H1 (cell line): ENCODE results near the gene C1orf21. TPM values are rescaled to one million over a fixed set of nuclear protein-coding genes. Genes with fewer than 3 reads are reported as not detected.

Source experiments
- CTCF ChIA-PET: fragments of 300-600 bp; sonication (Branson Sonifier 250); formaldehyde crosslinking; loops from one replicate; lab custom pipeline; 2021; ENCODE audit not compliant: partially characterized antibody; lab: Charles Lee
- POLR2A ChIA-PET: fragments of 300-600 bp; sonication (Branson Sonifier 250); formaldehyde crosslinking; loops from one replicate; lab custom pipeline; 2021; ENCODE audit warnings: inconsistent platforms; ENCODE audit not compliant: partially characterized antibody; lab: Charles Lee
- DNase-seq, 2 experiments: peaks; one replicate each; pipeline versions ENCODE4 v3.0.0 to v3.0.0-alpha.2; 2010 to 2022; ENCODE audit warnings: low spot score in 2 of 2, low read depth in 1 of 2, mixed read lengths in 1 of 2
- FAIRE-seq: peaks from 2 replicates; lab custom pipeline; 2011; peaks lifted over from hg19 to GRCh38; lab: Jason Lieb, UNC
- H2AFZ ChIP-seq: 2 replicates; pipeline ENCODE4 v1.8.1; 2012; ENCODE audit warnings: low read length, inconsistent platforms
- H2AK5ac ChIP-seq: 2 replicates; pipeline ENCODE4 v1.6.1; 2013; ENCODE audit warnings: low read depth, low read length
- H2BK120ac ChIP-seq: replicated peaks from 2 replicates; pipeline ENCODE3; 2013; ENCODE audit warnings: low read depth, low read length, inconsistent platforms
- H2BK12ac ChIP-seq: 2 replicates; pipeline ENCODE4 v1.6.1; 2013; ENCODE audit warnings: low read depth, low read length
- H2BK15ac ChIP-seq: 2 replicates; pipeline ENCODE4 v1.6.1; 2013; ENCODE audit warnings: low read length
- H2BK20ac ChIP-seq: 2 replicates; pipeline ENCODE4 v1.6.1; 2013; ENCODE audit warnings: low read length
- H2BK5ac ChIP-seq: 2 replicates; pipeline ENCODE4 v1.6.1; 2013; ENCODE audit warnings: low read depth, low read length
- H3K14ac ChIP-seq: 2 replicates; pipeline ENCODE4 v1.6.1; 2013; ENCODE audit warnings: inconsistent platforms; ENCODE audit not compliant: insufficient read length
- H3K18ac ChIP-seq: 2 replicates; pipeline ENCODE4 v1.6.1; 2013; ENCODE audit warnings: low read length; ENCODE audit errors: extremely low read depth
- H3K23ac ChIP-seq: 2 replicates; pipeline ENCODE4 v1.6.1; 2013; ENCODE audit warnings: inconsistent platforms; ENCODE audit not compliant: insufficient read length
- H3K23me2 ChIP-seq: 2 replicates; pipeline ENCODE4 v1.6.1; 2013; ENCODE audit warnings: low read depth, low read length
- H3K27ac ChIP-seq: 2 replicates; pipeline ENCODE4 v1.6.1; 2011; ENCODE audit warnings: low read depth, low read length, inconsistent platforms
- H3K27me3 ChIP-seq, 4 experiments: replicated peaks in 1 of 4; 1 replicate in 1 of 4; 2 replicates in 3 of 4; pipeline versions ENCODE4 v1.6.1 to v1.8.1; 2011 to 2013; ENCODE audit warnings: low read length in 3 of 4, mild to moderate bottlenecking in 3 of 4, inconsistent platforms in 2 of 4, mixed read lengths in 2 of 4, moderate library complexity in 1 of 4; ENCODE audit not compliant: control insufficient read depth in 3 of 4, insufficient read depth in 3 of 4; ENCODE audit errors: extremely low read depth in 1 of 4
- H3K36me3 ChIP-seq, 4 experiments: 2 replicates each; pipeline versions ENCODE4 v1.6.1 to v1.8.1; 2011 to 2013; ENCODE audit warnings: mild to moderate bottlenecking in 4 of 4, low read length in 3 of 4, moderate library complexity in 2 of 4, control low read depth in 1 of 4, inconsistent platforms in 1 of 4; ENCODE audit not compliant: insufficient read depth in 4 of 4, control insufficient read depth in 2 of 4
- H3K4ac ChIP-seq: replicated peaks from 2 replicates; pipeline ENCODE3; 2013; ENCODE audit warnings: low read length, low read depth, mixed read lengths, inconsistent platforms; ENCODE audit not compliant: insufficient read length
- H3K4me1 ChIP-seq, 4 experiments: replicated peaks in 1 of 4; 1 replicate in 1 of 4; 2 replicates in 3 of 4; pipeline versions ENCODE4 v1.6.1 to v1.8.1; 2011 to 2013; ENCODE audit warnings: low read length in 3 of 4, inconsistent platforms in 2 of 4, mixed read lengths in 1 of 4; ENCODE audit not compliant: insufficient read depth in 4 of 4, control insufficient read depth in 3 of 4
- H3K4me2 ChIP-seq, 2 experiments: 2 replicates each; pipeline versions ENCODE4 v1.6.1 to v1.8.1; 2011 to 2013; ENCODE audit warnings: low read depth in 2 of 2, low read length in 2 of 2, control low read depth in 1 of 2, inconsistent platforms in 1 of 2, mild to moderate bottlenecking in 1 of 2; ENCODE audit not compliant: insufficient read depth in 1 of 2
- H3K4me3 ChIP-seq, 4 experiments: fragments of 200-600, 300-600 bp in 1 of 4; sonication (generic), shearing (Covaris generic), sonication (Bioruptor Twin) in 1 of 4; 2 replicates each; pipeline versions ENCODE4 v1.5.1 to v1.8.1; 2011 to 2016; ENCODE audit warnings: low read length in 4 of 4, low read depth in 3 of 4, control low read depth in 2 of 4, inconsistent platforms in 2 of 4, mild to moderate bottlenecking in 2 of 4, mixed read lengths in 1 of 4, moderate library complexity in 1 of 4; ENCODE audit not compliant: insufficient read depth in 2 of 4; ENCODE audit errors: extremely low read depth in 1 of 4
- H3K56ac ChIP-seq: replicated peaks from 2 replicates; pipeline ENCODE3; 2013; ENCODE audit warnings: low read depth, mild to moderate bottlenecking, mixed read lengths, low read length, inconsistent platforms; ENCODE audit not compliant: insufficient read length
- H3K79me1 ChIP-seq: 2 replicates; pipeline ENCODE4 v1.6.1; 2013; ENCODE audit warnings: low read depth, low read length, control low read depth
- H3K79me2 ChIP-seq, 2 experiments: 2 replicates each; pipeline versions ENCODE4 v1.6.1 to v1.8.1; 2012 to 2013; ENCODE audit warnings: low read length in 2 of 2, mild to moderate bottlenecking in 2 of 2, inconsistent platforms in 1 of 2; ENCODE audit not compliant: insufficient read depth in 2 of 2, control insufficient read depth in 1 of 2
- H3K9ac ChIP-seq, 4 experiments: replicated peaks in 1 of 4; 1 replicate in 1 of 4; 2 replicates in 3 of 4; pipeline versions ENCODE4 v1.6.1 to v1.8.1; 2011 to 2013; ENCODE audit warnings: low read depth in 3 of 4, low read length in 3 of 4, control low read depth in 2 of 4, mild to moderate bottlenecking in 2 of 4, moderate library complexity in 2 of 4, inconsistent platforms in 1 of 4; ENCODE audit errors: extremely low read depth in 1 of 4
- H3K9me3 ChIP-seq, 2 experiments: 2 replicates each; pipeline versions ENCODE4 v1.6.1 to v1.8.1; 2012 to 2013; ENCODE audit warnings: mild to moderate bottlenecking in 2 of 2, moderate library complexity in 2 of 2, control low read depth in 1 of 2, inconsistent platforms in 1 of 2, low read depth in 1 of 2, low read length in 1 of 2, mixed read lengths in 1 of 2; ENCODE audit not compliant: insufficient read depth in 2 of 2
- H4K20me1 ChIP-seq, 2 experiments: replicated peaks in 1 of 2; 2 replicates each; pipeline versions ENCODE3 to v1.8.1; 2011 to 2013; ENCODE audit warnings: inconsistent platforms in 2 of 2, low read length in 2 of 2, mild to moderate bottlenecking in 1 of 2; ENCODE audit not compliant: insufficient read depth in 2 of 2, control insufficient read depth in 1 of 2
- H4K5ac ChIP-seq: 2 replicates; pipeline ENCODE4 v1.6.1; 2013; ENCODE audit warnings: low read length, low read depth, mixed read lengths, inconsistent platforms; ENCODE audit not compliant: insufficient read length
- H4K8ac ChIP-seq: 2 replicates; pipeline ENCODE4 v1.8.0; 2013; ENCODE audit warnings: mild to moderate bottlenecking, moderate library complexity, low read length, inconsistent platforms; ENCODE audit not compliant: insufficient read depth; ENCODE audit errors: extremely low read depth
- H4K91ac ChIP-seq: replicated peaks from 2 replicates; pipeline ENCODE3; 2013; ENCODE audit warnings: low read length, mixed read lengths, inconsistent platforms; ENCODE audit not compliant: insufficient read length
- CHD1 ChIP-seq: IDR thresholded peaks from 2 replicates; pipeline ENCODE4 v1.6.1; 2012; ENCODE audit warnings: low read depth, low read length, improper control_type of control experiment
- CREB1 ChIP-seq: IDR thresholded peaks from 2 replicates; pipeline ENCODE4 v1.6.1; 2012; ENCODE audit warnings: inconsistent platforms
- E2F6 ChIP-seq: IDR thresholded peaks from 2 replicates; pipeline ENCODE4 v1.6.1; 2012; ENCODE audit warnings: inconsistent platforms
- EGR1 ChIP-seq: IDR thresholded peaks from 2 replicates; pipeline ENCODE4 v1.6.1; 2011; ENCODE audit warnings: low read depth, low read length, borderline replicate concordance
- GTF2F1 ChIP-seq: IDR thresholded peaks from 2 replicates; pipeline ENCODE4 v1.6.1; 2012; ENCODE audit warnings: low read depth, low read length, improper control_type of control experiment, borderline replicate concordance
- KDM1A ChIP-seq: fragments of 200-600, 300-600 bp; sonication (generic); IDR thresholded peaks from 2 replicates; pipeline ENCODE4 v1.7.1; 2016; ENCODE audit warnings: mild to moderate bottlenecking, low read length, borderline replicate concordance
- MAX ChIP-seq: IDR thresholded peaks from 2 replicates; pipeline ENCODE4 v1.6.1; 2012; ENCODE audit warnings: inconsistent platforms
- NRF1 ChIP-seq: IDR thresholded peaks from 2 replicates; pipeline ENCODE4 v1.6.1; 2011; ENCODE audit warnings: mild to moderate bottlenecking, low read depth, low read length, improper control_type of control experiment
- RNF2 ChIP-seq: fragments of 200-900, 300-1000 bp; sonication (generic); IDR thresholded peaks from 2 replicates; pipeline ENCODE4 v1.7.1; 2016; ENCODE audit warnings: borderline replicate concordance, low read depth, mild to moderate bottlenecking, antibody characterized with exemption, low read length; ENCODE audit not compliant: poor library complexity, severe bottlenecking; ENCODE audit errors: missing control alignments
- SP1 ChIP-seq: IDR thresholded peaks from 2 replicates; pipeline ENCODE4 v1.6.1; 2011; ENCODE audit warnings: low read depth, low read length
- SUZ12 ChIP-seq: fragments of 200-600 bp; sonication (generic); IDR thresholded peaks from 2 replicates; pipeline ENCODE4 v1.6.1; 2012; ENCODE audit warnings: mild to moderate bottlenecking, inconsistent platforms, low read length, moderate library complexity, mixed read lengths
- TCF12 ChIP-seq: IDR thresholded peaks from 2 replicates; pipeline ENCODE4 v1.6.1; 2011; ENCODE audit warnings: low read depth, mild to moderate bottlenecking, low read length
- WGBS, 2 experiments: shearing (Covaris generic) in 1 of 2; methylation state at CpG; one replicate each; pipeline versions ENCODE4 v1.1.6 to v1.1.7; 2013 to 2015; ENCODE audit warnings: low lambda C conversion rate in 2 of 2, mixed read lengths in 2 of 2, inconsistent platforms in 1 of 2, low coverage in 1 of 2, missing lambda C conversion rate in 1 of 2; ENCODE audit not compliant: insufficient replicate concordance in 2 of 2, insufficient coverage in 1 of 2, insufficient read length in 1 of 2; ENCODE audit errors: extremely low coverage in 1 of 2, missing lambda C conversion rate in 1 of 2; 5-methylcytosine and 5-hydroxymethylcytosine counted together
- polyA plus RNA-seq, 7 experiments: library from polyadenylated mRNA; depleted of rRNA in 3 of 7; stranded (reverse) in 5 of 7; unstranded in 2 of 7; fragments of >200 nt in 5 of 7; fragments of 200-250 nt in 2 of 7; gene quantifications; 1 replicate in 5 of 7; 2 replicates in 1 of 7; 4 replicates in 1 of 7; pipeline versions ENCODE4 v1.2.1 to v1.2.3, GENCODE V29; 2011 to 2013; ENCODE audit warnings: missing spikeins in 2 of 7, mixed read lengths in 2 of 7
- total RNA-seq: library from RNA; stranded (reverse); fragmentation: NEBNext Ultra II Directional; extraction: Animal tissue kit (Norgen Biotek cat#: 25700); gene quantifications from 2 replicates; pipeline ENCODE4 v1.2.1, GENCODE V29; 2021
- TF ChIP-seq, protein P1 (sequence below): IDR thresholded peaks from 2 replicates; pipeline ENCODE4 v1.6.1; 2011; ENCODE audit warnings: low read depth, mild to moderate bottlenecking, low read length; ENCODE audit not compliant: insufficient read depth

C1orf21 gene
- total and polyA plus RNA-seq, 2 of the 8 experiments (the other 6 are each of a cell fraction or from before 2014, with no cell fraction given), result 16.6 to 51.0 TPM

- Histone ChIP-seq H4K91ac (no peak overlapping the region), H4K20me1 (no peaks in the 10 kb centered on the region), H2AFZ (no peak overlapping the region), H3K56ac (no peak overlapping the region), H3K4me3 (no peak overlapping the region), H2BK12ac (no peak overlapping the region), H3K23me2 (no peaks in the 10 kb centered on the region), H3K27me3 (peaks cover 0 to 3% (median under 1%) of the 10 kb centered on the region in 4 experiments; a peak in 2 of 7 replicates), H3K9ac (no peak overlapping the region), H3K4me1 (peaks cover 5 to 16% (median 9%) of the 10 kb centered on the region in 4 experiments; a peak in 5 of 7 replicates), H2BK15ac (no peak overlapping the region), H3K18ac (no peak overlapping the region), H3K79me1 (no peaks in the 10 kb centered on the region), H4K5ac (no peak overlapping the region), H2BK5ac (no peak overlapping the region), H3K4ac (no peak overlapping the region), H3K4me2 (no peak overlapping the region), H2AK5ac (no peak overlapping the region), H3K27ac (no peak overlapping the region), H3K14ac (no peak overlapping the region), H3K79me2 (no peaks in the 10 kb centered on the region), H3K9me3 (no peaks in the 10 kb centered on the region), H3K23ac (no peak overlapping the region), H2BK20ac (no peak overlapping the region), H2BK120ac (no peak overlapping the region), H4K8ac (no peak overlapping the region), H3K36me3 (no peaks in the 10 kb centered on the region)
- WGBS, 2 experiments, result 0% methylated on average over 1 of the region's 1 CpG; no CpG with 5 or more reads in 1 of the 2 experiments
- DNase-seq, result no peak
- no peak for TF ChIP-seq NRF1
- TF ChIP-seq RNF2, result no peak
- no peak for TF ChIP-seq CREB1
- TF ChIP-seq KDM1A, result no peak
- no peak for TF ChIP-seq SP1
- no peak for TF ChIP-seq E2F6
- no peak for TF ChIP-seq CHD1
- no peak for TF ChIP-seq GTF2F1
- TF ChIP-seq SUZ12, result no peak
- TF ChIP-seq EGR1, result no peak
- TF ChIP-seq, protein P1, sequence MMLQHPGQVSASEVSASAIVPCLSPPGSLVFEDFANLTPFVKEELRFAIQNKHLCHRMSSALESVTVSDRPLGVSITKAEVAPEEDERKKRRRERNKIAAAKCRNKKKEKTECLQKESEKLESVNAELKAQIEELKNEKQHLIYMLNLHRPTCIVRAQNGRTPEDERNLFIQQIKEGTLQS, result no peak
- no peak for TF ChIP-seq MAX
- no peak for TF ChIP-seq TCF12
- POLR2A ChIA-PET, result no interaction called here
- no peak for FAIRE-seq
- CTCF ChIA-PET, result interaction anchor here (0.6 to 1.4 kb wide), 10 partner anchors 8 to 419 kb away, joined by 3 to 5 read pairs (median 3); no protein-coding TSS in a partner anchor
Observed at GRCh38 chr1:184661801-184662200, 275.0 kb downstream of the C1orf21 start.
